ENCODE data around the gene TSPYL2.

The TSPYL2 gene

DNA sequence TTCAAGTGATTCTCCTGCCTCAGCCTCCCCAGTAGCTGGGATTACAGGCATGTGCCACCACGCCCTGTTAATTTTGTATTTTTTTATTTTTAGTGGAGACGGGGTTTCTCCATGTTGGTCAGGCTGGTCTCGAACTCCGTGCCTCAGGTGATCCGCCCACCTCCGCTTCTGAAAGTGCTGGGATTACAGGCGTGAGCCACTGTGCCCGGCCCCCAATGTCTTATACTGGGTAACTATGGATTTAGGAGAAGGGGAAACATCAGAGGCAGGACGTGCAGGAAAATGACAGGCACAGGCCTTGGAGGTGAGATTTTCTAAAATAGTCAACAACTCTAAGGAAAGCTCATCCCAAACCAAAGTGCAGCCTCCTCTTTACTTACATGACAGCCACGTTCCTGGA lies 11.1 kb upstream of the TSPYL2 start:
- no peaks in the 10 kb centered on the region for H3K9me3 ChIP-seq (ENCODE audit: low read length)
- peak overlapping the region in 1 of 2 donors; percentile 61 for H3K4me3 ChIP-seq (ENCODE audit: low read depth in 1 of 2, low read length in 2 of 2)
- no peak overlapping the region for H3K9ac ChIP-seq (ENCODE audit: low read length)
- H3K36me3 ChIP-seq (ENCODE audit: insufficient read depth, low read length): no peaks in the 10 kb centered on the region
- peaks cover 0 to 8% of the 10 kb centered on the region in 2 donors for H3K27me3 ChIP-seq (ENCODE audit: control insufficient read depth in 1 of 2, insufficient read depth in 2 of 2, low read length in 2 of 2)
- H3K4me1 ChIP-seq (ENCODE audit: insufficient read depth, low read length): no peaks in the 10 kb centered on the region
- H3K27ac ChIP-seq (ENCODE audit: low read depth, low read length): no peak overlapping the region

DNA sequence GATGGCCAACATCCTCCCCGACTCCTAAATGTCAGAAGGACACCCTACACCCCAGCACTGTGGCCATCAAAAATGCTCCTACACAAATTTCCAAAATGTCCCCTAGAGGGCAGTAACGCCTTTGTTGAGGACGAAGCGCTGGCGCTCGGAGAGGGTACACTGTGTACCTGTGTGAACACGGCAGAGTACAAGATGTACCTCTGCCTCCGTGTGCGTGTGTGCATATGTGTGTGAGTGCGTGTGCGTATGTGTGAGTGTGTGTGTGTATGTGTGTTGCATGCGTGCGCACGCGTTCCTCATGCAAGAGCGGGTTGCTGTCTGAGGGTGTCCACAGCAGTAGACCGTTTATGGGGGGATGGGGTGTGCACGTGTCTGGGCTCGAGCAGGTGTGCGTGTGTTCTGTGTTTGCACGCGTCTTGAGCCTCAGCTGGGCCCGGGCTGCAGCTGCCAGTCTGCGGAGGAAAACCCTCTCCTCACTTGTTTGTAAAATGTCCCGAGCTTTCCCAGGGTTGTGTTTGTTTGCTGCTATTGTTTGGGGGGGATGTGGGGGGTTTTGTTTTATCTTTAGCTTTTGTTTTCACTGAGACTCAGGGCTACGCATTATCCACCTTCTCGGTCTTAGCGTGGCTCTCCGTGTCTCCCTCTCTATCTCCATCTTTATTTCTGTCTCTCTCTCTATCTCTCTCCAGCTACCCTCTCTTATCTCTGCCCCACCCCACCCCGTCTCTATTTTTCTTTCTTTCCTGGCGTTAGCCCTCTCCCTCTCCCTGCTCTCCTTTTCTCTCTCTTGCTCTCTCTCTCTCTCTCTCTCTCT lies 10.4 kb upstream of the TSPYL2 start:
- Histone ChIP-seq H3K4me3 (ENCODE audit: low read depth in 1 of 2, low read length in 2 of 2) (peak overlapping the region in 1 of 2 donors; percentile 61), H3K9me3 (ENCODE audit: low read length) (no peaks in the 10 kb centered on the region), H3K36me3 (ENCODE audit: insufficient read depth, low read length) (no peaks in the 10 kb centered on the region), H3K27me3 (ENCODE audit: control insufficient read depth in 1 of 2, insufficient read depth in 2 of 2, low read length in 2 of 2) (peaks cover 0 to 8% of the 10 kb centered on the region in 2 donors), H3K4me1 (ENCODE audit: insufficient read depth, low read length) (no peaks in the 10 kb centered on the region), H3K9ac (ENCODE audit: low read length) (peak overlapping the region; percentile 53), H3K27ac (ENCODE audit: low read depth, low read length) (peak overlapping the region; percentile 44)

DNA sequence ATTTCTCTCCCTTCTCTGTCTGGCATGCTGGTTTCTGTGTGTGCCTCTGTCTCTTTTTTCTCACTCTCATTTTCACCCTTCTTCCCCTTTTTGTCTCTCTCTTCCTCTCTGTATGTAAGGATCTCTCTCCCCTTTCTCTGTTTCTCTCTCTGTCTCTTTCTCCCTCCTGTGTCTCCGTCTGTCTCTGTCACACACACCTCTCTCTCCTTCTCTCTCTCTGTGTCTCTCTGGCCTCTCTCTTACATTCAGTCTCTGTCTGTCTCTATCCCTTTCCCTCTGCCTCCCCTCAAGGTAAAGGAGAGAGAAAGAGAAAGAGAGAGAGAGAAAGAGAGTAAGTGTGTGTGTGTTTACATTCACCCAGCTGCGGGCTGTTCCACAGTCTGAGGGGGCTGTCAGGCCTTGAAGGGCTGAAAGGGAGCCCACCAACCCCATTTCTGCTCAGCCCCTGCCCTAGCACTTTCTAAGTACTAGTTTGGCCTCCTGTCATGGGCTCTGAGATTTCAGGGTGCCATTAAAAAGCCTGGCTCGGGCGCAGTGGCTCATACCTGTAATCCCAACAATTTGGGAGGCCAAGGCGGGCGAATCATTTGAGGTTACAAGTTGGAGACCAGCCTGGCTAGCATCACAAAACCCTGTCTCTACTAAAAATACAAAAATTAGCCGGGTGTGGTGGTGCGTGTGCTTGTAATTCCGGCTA lies 9.6 kb upstream of the TSPYL2 start:
- no peaks in the 10 kb centered on the region for H3K4me1 ChIP-seq (ENCODE audit: insufficient read depth, low read length)
- H3K27ac ChIP-seq (ENCODE audit: low read depth, low read length): peak overlapping the region; percentile 44
- peak overlapping the region in 1 of 2 donors; percentile 61 for H3K4me3 ChIP-seq (ENCODE audit: low read depth in 1 of 2, low read length in 2 of 2)
- no peaks in the 10 kb centered on the region for H3K9me3 ChIP-seq (ENCODE audit: low read length)
- H3K9ac ChIP-seq (ENCODE audit: low read length): peak overlapping the region; percentile 53
- no peaks in the 10 kb centered on the region for H3K36me3 ChIP-seq (ENCODE audit: insufficient read depth, low read length)
- H3K27me3 ChIP-seq (ENCODE audit: control insufficient read depth in 1 of 2, insufficient read depth in 2 of 2, low read length in 2 of 2): peaks cover 0 to 8% of the 10 kb centered on the region in 2 donors

DNA sequence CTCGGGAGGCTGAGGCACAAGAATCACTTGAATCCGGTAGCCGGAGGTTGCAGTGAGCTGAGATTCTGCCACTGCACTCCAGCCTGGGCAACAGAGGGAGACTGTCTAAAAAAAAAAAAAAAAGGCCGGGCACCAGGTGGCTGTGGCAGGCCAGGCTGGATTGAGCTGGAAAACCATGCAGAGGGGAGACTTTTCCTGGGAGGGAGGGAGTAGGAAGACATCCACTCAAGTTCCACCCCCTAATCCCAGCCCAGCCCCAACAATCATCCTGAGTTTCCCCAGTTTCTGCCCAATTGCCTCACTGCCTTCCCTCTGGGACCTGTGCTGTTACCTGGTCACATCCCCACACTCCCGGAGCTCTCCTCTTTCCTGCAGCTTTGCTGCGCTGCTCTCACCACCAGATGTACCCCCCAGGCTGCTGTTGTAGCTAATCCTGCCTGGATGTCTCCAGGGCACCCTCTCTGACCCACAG lies 9.0 kb upstream of the TSPYL2 start:
- Histone ChIP-seq H3K4me1 (ENCODE audit: insufficient read depth, low read length) (no peaks in the 10 kb centered on the region), H3K36me3 (ENCODE audit: insufficient read depth, low read length) (no peaks in the 10 kb centered on the region), H3K9me3 (ENCODE audit: low read length) (no peaks in the 10 kb centered on the region), H3K27me3 (ENCODE audit: control insufficient read depth in 1 of 2, insufficient read depth in 2 of 2, low read length in 2 of 2) (peaks cover 0 to 8% of the 10 kb centered on the region in 2 donors), H3K27ac (ENCODE audit: low read depth, low read length) (no peak overlapping the region), H3K9ac (ENCODE audit: low read length) (no peak overlapping the region), H3K4me3 (ENCODE audit: low read depth in 1 of 2, low read length in 2 of 2) (no peak overlapping the region)

DNA sequence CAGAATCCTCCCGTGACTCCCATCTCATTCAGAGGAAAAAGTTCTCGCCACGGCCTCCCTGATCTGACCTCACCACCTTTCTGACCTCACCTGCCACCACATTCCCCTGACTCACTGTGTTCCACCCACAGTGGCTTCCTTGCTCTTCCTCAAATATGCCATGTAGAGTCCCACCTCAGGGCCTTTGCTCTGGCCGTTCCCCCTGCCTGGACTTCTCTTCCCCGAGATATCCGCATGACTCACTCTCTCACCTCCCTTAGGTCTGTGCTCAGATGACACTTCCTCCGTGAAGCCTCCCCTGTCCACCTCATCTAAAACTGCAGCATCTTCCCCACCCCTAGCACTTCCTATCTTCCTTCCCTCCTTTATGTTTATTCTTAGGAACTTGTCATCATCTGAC lies 7.2 kb upstream of the TSPYL2 start:
- Histone ChIP-seq H3K9me3 (ENCODE audit: low read length) (no peaks in the 10 kb centered on the region), H3K27ac (ENCODE audit: low read depth, low read length) (no peak overlapping the region), H3K4me3 (ENCODE audit: low read depth in 1 of 2, low read length in 2 of 2) (no peak overlapping the region), H3K36me3 (ENCODE audit: insufficient read depth, low read length) (no peaks in the 10 kb centered on the region), H3K27me3 (ENCODE audit: control insufficient read depth in 1 of 2, insufficient read depth in 2 of 2, low read length in 2 of 2) (peaks cover 0 to 8% of the 10 kb centered on the region in 2 donors), H3K4me1 (ENCODE audit: insufficient read depth, low read length) (no peaks in the 10 kb centered on the region), H3K9ac (ENCODE audit: low read length) (no peak overlapping the region)

DNA sequence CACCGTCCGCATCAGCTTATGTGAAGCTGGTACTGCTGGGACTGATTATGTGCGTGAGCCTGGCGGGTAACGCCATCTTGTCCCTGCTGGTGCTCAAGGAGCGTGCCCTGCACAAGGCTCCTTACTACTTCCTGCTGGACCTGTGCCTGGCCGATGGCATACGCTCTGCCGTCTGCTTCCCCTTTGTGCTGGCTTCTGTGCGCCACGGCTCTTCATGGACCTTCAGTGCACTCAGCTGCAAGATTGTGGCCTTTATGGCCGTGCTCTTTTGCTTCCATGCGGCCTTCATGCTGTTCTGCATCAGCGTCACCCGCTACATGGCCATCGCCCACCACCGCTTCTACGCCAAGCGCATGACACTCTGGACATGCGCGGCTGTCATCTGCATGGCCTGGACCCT lies 5.5 kb upstream of the TSPYL2 start:
- no peak overlapping the region for H3K27ac ChIP-seq (ENCODE audit: low read depth, low read length)
- no peak overlapping the region for H3K9ac ChIP-seq (ENCODE audit: low read length)
- no peaks in the 10 kb centered on the region for H3K9me3 ChIP-seq (ENCODE audit: low read length)
- peaks cover 4% of the 10 kb centered on the region for H3K4me1 ChIP-seq (ENCODE audit: insufficient read depth, low read length)
- no peaks in the 10 kb centered on the region for H3K36me3 ChIP-seq (ENCODE audit: insufficient read depth, low read length)
- H3K27me3 ChIP-seq (ENCODE audit: control insufficient read depth in 1 of 2, insufficient read depth in 2 of 2, low read length in 2 of 2): peaks cover 0 to 8% of the 10 kb centered on the region in 2 donors
- H3K4me3 ChIP-seq (ENCODE audit: low read depth in 1 of 2, low read length in 2 of 2): no peak overlapping the region

DNA sequence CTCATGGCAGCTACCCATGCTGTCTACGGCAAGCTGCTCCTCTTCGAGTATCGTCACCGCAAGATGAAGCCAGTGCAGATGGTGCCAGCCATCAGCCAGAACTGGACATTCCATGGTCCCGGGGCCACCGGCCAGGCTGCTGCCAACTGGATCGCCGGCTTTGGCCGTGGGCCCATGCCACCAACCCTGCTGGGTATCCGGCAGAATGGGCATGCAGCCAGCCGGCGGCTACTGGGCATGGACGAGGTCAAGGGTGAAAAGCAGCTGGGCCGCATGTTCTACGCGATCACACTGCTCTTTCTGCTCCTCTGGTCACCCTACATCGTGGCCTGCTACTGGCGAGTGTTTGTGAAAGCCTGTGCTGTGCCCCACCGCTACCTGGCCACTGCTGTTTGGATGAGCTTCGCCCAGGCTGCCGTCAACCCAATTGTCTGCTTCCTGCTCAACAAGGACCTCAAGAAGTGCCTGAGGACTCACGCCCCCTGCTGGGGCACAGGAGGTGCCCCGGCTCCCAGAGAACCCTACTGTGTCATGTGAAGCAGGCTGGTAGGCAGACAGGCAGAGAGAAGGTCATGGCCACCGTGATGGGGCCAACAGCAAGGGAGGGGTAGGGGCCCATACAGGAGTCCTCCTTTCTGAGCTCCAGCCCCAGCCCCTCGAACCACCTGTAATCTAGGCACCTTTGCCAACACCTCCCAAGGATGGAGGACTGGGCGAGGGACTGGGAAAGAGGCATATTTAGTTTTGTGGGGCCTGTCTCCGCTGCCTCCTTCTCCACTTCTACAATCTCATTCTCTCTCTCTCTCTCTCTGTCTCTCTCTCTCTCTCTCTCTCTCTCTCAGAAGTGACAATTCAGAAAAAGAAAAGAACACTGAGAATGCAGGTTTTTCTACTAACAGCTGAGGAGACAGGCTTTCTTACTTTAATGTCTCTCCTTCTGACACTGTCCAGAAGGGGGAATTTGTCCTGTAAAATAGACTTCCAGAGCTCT lies 4.7 kb upstream of the TSPYL2 start:
- peaks cover 0 to 6% of the 10 kb centered on the region in 2 donors for H3K27me3 ChIP-seq (ENCODE audit: control insufficient read depth in 1 of 2, insufficient read depth in 2 of 2, low read length in 2 of 2)
- no peak overlapping the region for H3K4me3 ChIP-seq (ENCODE audit: low read depth in 1 of 2, low read length in 2 of 2)
- H3K9me3 ChIP-seq (ENCODE audit: low read length): no peaks in the 10 kb centered on the region
- H3K4me1 ChIP-seq (ENCODE audit: insufficient read depth, low read length): peaks cover 4% of the 10 kb centered on the region
- H3K9ac ChIP-seq (ENCODE audit: low read length): no peak overlapping the region
- no peak overlapping the region for H3K27ac ChIP-seq (ENCODE audit: low read depth, low read length)
- H3K36me3 ChIP-seq (ENCODE audit: insufficient read depth, low read length): no peaks in the 10 kb centered on the region

DNA sequence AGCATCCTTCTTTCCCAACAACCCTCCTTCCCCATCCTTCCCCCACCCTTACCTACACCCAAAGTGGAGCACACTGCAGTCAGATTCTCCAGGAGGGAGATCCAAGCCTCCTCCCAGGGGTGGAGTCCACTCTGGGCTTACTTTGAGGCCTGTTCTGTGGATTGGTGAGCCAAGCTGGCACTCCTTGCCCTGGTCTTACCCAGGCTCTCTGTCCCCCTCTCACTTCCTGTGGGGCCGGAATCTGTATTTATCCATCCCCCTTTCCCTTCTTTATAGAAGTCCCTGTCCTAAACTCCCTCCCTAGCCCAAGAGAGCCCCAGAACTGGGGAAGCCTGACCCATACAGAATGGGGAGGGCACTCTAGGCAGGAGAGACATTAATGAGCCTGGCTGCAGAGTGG lies 3.2 kb upstream of the TSPYL2 start:
- Histone ChIP-seq H3K9me3 (ENCODE audit: low read length) (no peaks in the 10 kb centered on the region), H3K9ac (ENCODE audit: low read length) (no peak overlapping the region), H3K36me3 (ENCODE audit: insufficient read depth, low read length) (peaks cover under 1% of the 10 kb centered on the region), H3K27me3 (ENCODE audit: control insufficient read depth in 1 of 2, insufficient read depth in 2 of 2, low read length in 2 of 2) (no peaks in the 10 kb centered on the region), H3K27ac (ENCODE audit: low read depth, low read length) (no peak overlapping the region), H3K4me3 (ENCODE audit: low read depth in 1 of 2, low read length in 2 of 2) (no peak overlapping the region), H3K4me1 (ENCODE audit: insufficient read depth, low read length) (peaks cover 11% of the 10 kb centered on the region)

DNA sequence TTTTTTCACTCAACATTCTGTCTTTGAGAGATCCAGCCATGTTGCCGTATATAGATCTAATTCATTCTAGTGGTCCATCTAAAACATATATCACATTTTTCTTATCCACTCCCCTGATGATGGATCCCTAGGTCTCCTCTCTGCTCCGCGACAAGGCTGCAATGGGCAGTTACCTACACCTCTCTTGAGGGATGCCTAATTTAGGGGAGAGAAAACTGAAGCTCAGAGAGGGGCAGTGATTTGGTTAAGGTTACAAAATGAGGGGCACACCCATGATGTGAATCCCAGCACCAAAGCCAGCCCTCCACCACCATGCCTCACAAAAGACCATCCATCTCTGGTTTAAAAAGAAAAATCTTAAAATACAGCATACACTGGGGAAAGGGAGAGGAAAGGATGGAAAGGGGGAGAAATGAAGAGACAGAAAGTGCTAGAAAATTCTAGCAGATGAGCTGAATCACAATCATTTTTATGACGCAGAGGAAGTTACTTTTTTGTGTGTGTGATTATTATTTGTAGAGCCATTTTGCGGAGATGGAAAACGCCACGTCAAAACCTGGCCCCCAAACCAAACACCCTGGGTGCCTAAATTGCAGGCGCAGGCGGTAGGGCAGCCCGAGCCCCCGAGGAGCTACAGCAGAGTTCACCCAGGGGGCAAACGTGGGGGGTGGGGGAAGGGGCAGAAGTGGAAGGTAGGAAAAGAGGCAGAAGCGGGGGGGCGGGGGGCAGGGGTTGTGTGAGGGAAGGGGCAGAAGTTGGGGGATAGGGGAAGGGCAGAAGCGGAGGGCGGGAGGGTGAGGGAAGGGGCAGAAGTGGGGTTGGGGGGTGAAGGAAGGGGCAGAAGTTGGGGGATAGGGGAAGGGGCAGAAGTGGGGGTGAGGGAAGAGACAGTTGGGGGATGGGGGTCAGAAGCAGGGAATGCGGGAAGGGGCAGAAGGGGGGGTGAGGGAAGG lies 1.3 kb upstream of the TSPYL2 start:
- Histone ChIP-seq H3K36me3 (ENCODE audit: insufficient read depth, low read length) (peaks cover 19% of the 10 kb centered on the region), H3K27me3 (ENCODE audit: control insufficient read depth in 1 of 2, insufficient read depth in 2 of 2, low read length in 2 of 2) (no peaks in the 10 kb centered on the region), H3K9ac (ENCODE audit: low read length) (peak overlapping the region; percentile 21), H3K4me1 (ENCODE audit: insufficient read depth, low read length) (peaks cover 25% of the 10 kb centered on the region), H3K4me3 (ENCODE audit: low read depth in 1 of 2, low read length in 2 of 2) (no peak overlapping the region), H3K9me3 (ENCODE audit: low read length) (no peaks in the 10 kb centered on the region), H3K27ac (ENCODE audit: low read depth, low read length) (peak overlapping the region; percentile 66)
